ENCODE data around the gene ZFYVE28. TPM values are rescaled to one million over a fixed set of nuclear protein-coding genes. Genes with fewer than 3 reads are reported as not detected.

The ZFYVE28 gene
- total RNA-seq, 3 donors from 2014 or later, result 12.3 to 14.1 (median 13.9) TPM

GRCh38 chr4:2281575-2282343 is 136.7 kb downstream of the ZFYVE28 start:
- Histone ChIP-seq H3K4me3 (no peak overlapping the region), H3K27ac (peak overlapping the region in 1 of 2 donors; percentile 19), H3K9me3 (no peaks in the 10 kb centered on the region), H3K36me3 (no peaks in the 10 kb centered on the region), H3K4me1 (no peaks in the 10 kb centered on the region), H3K27me3 (no peaks in the 10 kb centered on the region)
- TF ChIP-seq POLR2A (IDR thresholded peaks at IDR 0.05), result no peak
- no peak for TF ChIP-seq POLR2AphosphoS5 (IDR thresholded peaks at IDR 0.05)
- TF ChIP-seq, protein P1, sequence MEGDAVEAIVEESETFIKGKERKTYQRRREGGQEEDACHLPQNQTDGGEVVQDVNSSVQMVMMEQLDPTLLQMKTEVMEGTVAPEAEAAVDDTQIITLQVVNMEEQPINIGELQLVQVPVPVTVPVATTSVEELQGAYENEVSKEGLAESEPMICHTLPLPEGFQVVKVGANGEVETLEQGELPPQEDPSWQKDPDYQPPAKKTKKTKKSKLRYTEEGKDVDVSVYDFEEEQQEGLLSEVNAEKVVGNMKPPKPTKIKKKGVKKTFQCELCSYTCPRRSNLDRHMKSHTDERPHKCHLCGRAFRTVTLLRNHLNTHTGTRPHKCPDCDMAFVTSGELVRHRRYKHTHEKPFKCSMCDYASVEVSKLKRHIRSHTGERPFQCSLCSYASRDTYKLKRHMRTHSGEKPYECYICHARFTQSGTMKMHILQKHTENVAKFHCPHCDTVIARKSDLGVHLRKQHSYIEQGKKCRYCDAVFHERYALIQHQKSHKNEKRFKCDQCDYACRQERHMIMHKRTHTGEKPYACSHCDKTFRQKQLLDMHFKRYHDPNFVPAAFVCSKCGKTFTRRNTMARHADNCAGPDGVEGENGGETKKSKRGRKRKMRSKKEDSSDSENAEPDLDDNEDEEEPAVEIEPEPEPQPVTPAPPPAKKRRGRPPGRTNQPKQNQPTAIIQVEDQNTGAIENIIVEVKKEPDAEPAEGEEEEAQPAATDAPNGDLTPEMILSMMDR (IDR thresholded peaks at IDR 0.05), result no peak
- DNase-seq (ENCODE audit: low spot score in 2 of 2), result no peak
- intact Hi-C loops (cut with DNase I; ENCODE audit: low total_unique reads), result no loop called here

DNA sequence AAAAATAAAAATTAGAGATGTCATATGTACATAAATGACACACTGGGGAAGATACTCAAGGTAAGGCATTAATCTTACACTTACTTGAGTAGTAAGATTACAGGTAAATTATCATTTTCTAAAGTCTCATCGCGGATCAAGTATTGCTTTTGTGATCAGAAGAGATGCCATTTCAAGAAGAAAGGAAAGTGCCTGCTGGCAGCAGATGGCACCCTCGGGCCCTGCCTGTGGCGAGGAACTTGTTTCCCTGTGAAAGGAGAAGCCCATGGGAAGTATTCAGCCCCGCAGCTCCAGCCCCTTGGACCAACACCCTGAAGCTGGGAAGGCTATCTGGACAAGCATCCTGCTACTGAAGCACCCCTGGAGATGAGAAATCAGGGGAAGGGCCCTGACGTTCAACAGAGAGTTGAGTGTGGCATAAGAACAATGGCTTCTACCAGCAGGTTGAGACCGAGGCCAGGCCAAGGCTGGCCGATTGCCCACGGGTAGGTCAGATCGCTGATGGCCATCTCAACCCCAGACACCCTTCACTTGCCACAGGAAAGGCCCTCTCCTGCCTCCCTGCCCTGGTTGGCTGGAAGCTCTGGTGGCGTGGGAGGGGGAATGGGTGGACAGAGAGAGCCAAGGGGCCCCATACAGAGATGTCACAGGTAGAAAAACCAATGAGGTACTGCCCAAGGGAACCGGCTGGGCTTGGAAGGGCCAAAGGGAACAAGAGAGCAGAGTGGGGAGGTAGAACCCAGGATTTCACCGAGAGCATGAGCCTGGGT is 137.7 kb downstream of the ZFYVE28 start:
- Histone ChIP-seq H3K27ac (peak overlapping the region in 1 of 2 donors; percentile 25), H3K9me3 (no peaks in the 10 kb centered on the region), H3K27me3 (no peaks in the 10 kb centered on the region), H3K36me3 (no peaks in the 10 kb centered on the region), H3K4me1 (no peaks in the 10 kb centered on the region), H3K4me3 (no peak overlapping the region)
- TF ChIP-seq POLR2AphosphoS5 (IDR thresholded peaks at IDR 0.05) (no peak), POLR2A (IDR thresholded peaks at IDR 0.05) (no peak)
- TF ChIP-seq, protein P1 (IDR thresholded peaks at IDR 0.05), result no peak
- intact Hi-C loops (cut with DNase I; ENCODE audit: low total_unique reads), result no loop called here
- DNase-seq (ENCODE audit: low spot score in 2 of 2), result no peak

GRCh38 chr4:2277956-2278355 is 140.5 kb downstream of the ZFYVE28 start:
- Histone ChIP-seq H3K9me3 (no peaks in the 10 kb centered on the region), H3K4me3 (no peak overlapping the region), H3K36me3 (no peaks in the 10 kb centered on the region), H3K27me3 (no peaks in the 10 kb centered on the region), H3K27ac (no peak overlapping the region), H3K4me1 (no peaks in the 10 kb centered on the region)
- TF ChIP-seq POLR2AphosphoS5 (IDR thresholded peaks at IDR 0.05) (no peak), POLR2A (IDR thresholded peaks at IDR 0.05) (no peak)
- TF ChIP-seq, protein P1 (IDR thresholded peaks at IDR 0.05), result no peak
- intact Hi-C loops (cut with DNase I; ENCODE audit: low total_unique reads), result no loop called here
- DNase-seq (ENCODE audit: low spot score in 2 of 2), result no peak

DNA sequence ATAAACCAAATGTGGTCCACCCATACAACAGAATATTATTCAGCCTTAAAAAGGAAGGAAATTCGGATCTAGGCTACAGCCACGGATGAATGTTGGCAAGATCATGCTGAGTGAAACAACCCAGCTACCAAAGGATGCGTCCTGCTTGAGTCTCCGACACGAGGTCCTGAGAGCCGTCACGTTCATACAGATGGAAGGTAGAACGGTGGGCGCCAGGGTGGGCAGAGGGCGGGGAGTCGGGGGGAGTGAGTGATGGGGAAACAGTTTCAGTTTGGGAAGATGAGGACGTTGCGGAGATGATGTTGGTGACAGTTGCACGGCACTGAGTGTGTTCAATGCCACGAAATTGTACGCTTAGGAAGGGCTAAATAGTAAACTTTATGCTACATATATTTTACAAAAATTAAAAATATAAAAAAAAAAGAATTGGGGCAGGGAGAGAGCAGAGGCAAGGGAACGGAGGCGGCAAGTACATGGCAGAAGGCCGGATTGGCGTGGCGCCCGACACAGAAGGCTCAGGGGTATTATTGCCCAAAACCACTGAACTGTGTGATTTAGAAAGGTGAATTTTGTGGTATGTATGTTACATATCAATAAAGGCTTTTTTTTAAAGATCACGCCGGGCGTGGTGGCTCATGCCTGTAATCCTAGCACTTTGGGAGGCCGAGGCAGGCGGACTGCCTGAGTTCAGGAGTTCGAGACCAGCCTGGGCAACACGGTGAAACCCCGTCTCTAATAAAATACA is 141.7 kb downstream of the ZFYVE28 start:
- TF ChIP-seq POLR2AphosphoS5 (IDR thresholded peaks at IDR 0.05) (no peak), POLR2A (IDR thresholded peaks at IDR 0.05) (no peak)
- TF ChIP-seq, protein P1 (IDR thresholded peaks at IDR 0.05), result no peak
- Histone ChIP-seq H3K9me3 (no peaks in the 10 kb centered on the region), H3K27ac (no peak overlapping the region), H3K36me3 (no peaks in the 10 kb centered on the region), H3K4me3 (no peak overlapping the region), H3K27me3 (no peaks in the 10 kb centered on the region), H3K4me1 (no peaks in the 10 kb centered on the region)
- no peak for DNase-seq (ENCODE audit: low spot score in 2 of 2)
- intact Hi-C loops (cut with DNase I; ENCODE audit: low total_unique reads), result no loop called here
